K562 (cell line): Measurements from ENCODE around the gene HMX2. TPM values are rescaled to one million over a fixed set of nuclear protein-coding genes. Genes with fewer than 3 reads are reported as not detected.
A peak's percentile ranks its signal among the peaks of the same experiment; 100 is the strongest.

Experiments used
- ATAC-seq: fragments of 200-7000 bp; cut with Tn5 transposase; 3 replicates; pipeline ENCODE4 v1.9.1; 2020; ENCODE audit warnings: moderate library complexity
- BruUV-seq: library from RNA; stranded (reverse); fragments of 400-500 nt; replicated peaks from 2 replicates; lab custom pipeline; 2021; lab: Mats Ljungman, UMichigan
- CTCF ChIA-PET: fragments of 300-600 bp; formaldehyde crosslinking; extraction: SDS; loops from one replicate; lab custom pipeline; 2021; ENCODE audit warnings: low intra/inter-chr PET ratio; lab: Yijun Ruan, JAX
- POLR2A ChIA-PET: fragments of 300-600, 350-650 bp; sonication (Branson Sonifier 250); formaldehyde crosslinking; extraction: SDS; loops from one replicate; lab custom pipeline; 2021; ENCODE audit warnings: antibody characterized with exemption, inconsistent platforms; lab: Yijun Ruan, JAX
- DNase-seq, 4 experiments: peaks; one replicate each; pipeline versions ENCODE4 v3.0.0 to v3.0.0-alpha.2; 2011 to 2018; ENCODE audit warnings: low spot score in 3 of 4, mixed read lengths in 3 of 4; ENCODE audit errors: extremely low read depth in 1 of 4
- FAIRE-seq: peaks from 2 replicates; lab custom pipeline; 2011; peaks lifted over from hg19 to GRCh38; lab: Jason Lieb, UNC
- H2AFZ ChIP-seq: 2 replicates; pipeline ENCODE4 v1.6.0; 2011; ENCODE audit warnings: low read depth, low read length, control low read depth, inconsistent platforms
- H3K27ac ChIP-seq: fragments of 200-600 bp; 3 replicates; pipeline ENCODE4 v1.8.0; 2011; ENCODE audit warnings: low read depth, mild to moderate bottlenecking, control low read depth, inconsistent platforms, low read length, moderate library complexity, mixed read lengths; ENCODE audit errors: extremely low read depth
- H3K27me3 ChIP-seq, 2 experiments: fragments of 300-600 bp in 1 of 2; 2 replicates in 1 of 2; 3 replicates in 1 of 2; pipeline versions ENCODE4 v1.6.0 to v1.8.0; 2011; ENCODE audit warnings: inconsistent platforms in 2 of 2, low read length in 2 of 2, mild to moderate bottlenecking in 1 of 2, mixed read lengths in 1 of 2, moderate library complexity in 1 of 2; ENCODE audit not compliant: control insufficient read depth in 2 of 2, insufficient read depth in 2 of 2
- H3K36me3 ChIP-seq: fragments of 300-600 bp; 3 replicates; pipeline ENCODE4 v1.8.0; 2011; ENCODE audit warnings: mild to moderate bottlenecking, low read length, inconsistent platforms; ENCODE audit not compliant: control insufficient read depth, insufficient read depth
- H3K4me1 ChIP-seq, 2 experiments: fragments of 200-600 bp in 1 of 2; replicated peaks in 1 of 2; 2 replicates in 1 of 2; 3 replicates in 1 of 2; pipeline versions ENCODE4 v1.5.1 to v1.8.0; 2011; ENCODE audit warnings: inconsistent platforms in 2 of 2, low read length in 2 of 2, mild to moderate bottlenecking in 1 of 2, mixed read lengths in 1 of 2, moderate library complexity in 1 of 2; ENCODE audit not compliant: control insufficient read depth in 2 of 2, insufficient read depth in 2 of 2
- H3K4me2 ChIP-seq: 2 replicates; pipeline ENCODE4 v1.6.1; 2011; ENCODE audit warnings: low read length, control low read depth, inconsistent platforms, mixed read lengths; ENCODE audit not compliant: insufficient read depth
- H3K4me3 ChIP-seq: fragments of 200-600 bp; sonication (generic), shearing (Covaris generic); 2 replicates; pipeline ENCODE4 v1.5.1; 2016; ENCODE audit warnings: control low read depth, inconsistent platforms
- H3K79me2 ChIP-seq: fragments of 200-600 bp; 3 replicates; pipeline ENCODE4 v1.8.0; 2011; ENCODE audit warnings: low read length, inconsistent platforms; ENCODE audit not compliant: control insufficient read depth, insufficient read depth
- H3K9ac ChIP-seq, 2 experiments: 2 replicates each; pipeline versions ENCODE4 v1.6.0 to v1.6.1; 2011; ENCODE audit warnings: low read depth in 2 of 2, low read length in 2 of 2, control low read depth in 1 of 2, inconsistent platforms in 1 of 2, mild to moderate bottlenecking in 1 of 2, mixed read lengths in 1 of 2; ENCODE audit not compliant: insufficient read depth in 1 of 2
- H3K9me1 ChIP-seq: one replicate; pipeline ENCODE4 v1.6.0; 2011; ENCODE audit warnings: inconsistent platforms, mild to moderate bottlenecking, low read length, moderate library complexity; ENCODE audit not compliant: control insufficient read depth, insufficient read depth
- H3K9me3 ChIP-seq: replicated peaks from 2 replicates; pipeline ENCODE4 v1.5.1; 2011; ENCODE audit warnings: low read depth, low read length, inconsistent platforms; ENCODE audit not compliant: control insufficient read depth, insufficient read depth
- H4K20me1 ChIP-seq: replicated peaks from 2 replicates; pipeline ENCODE4 v1.6.1; 2011; ENCODE audit warnings: low read length, inconsistent platforms, mixed read lengths; ENCODE audit not compliant: control insufficient read depth, insufficient read depth
- GTF2E2 ChIP-seq: fragments of 200-800 bp; sonication (Bioruptor generic); IDR thresholded peaks from 2 replicates; pipeline ENCODE4 v1.6.1; 2016; ENCODE audit warnings: missing genetic modification characterization, missing compliant biosample characterization
- MYC ChIP-seq, 2 experiments: fragments of 250-450 bp in 1 of 2; sonication (Bioruptor Pico) in 1 of 2; IDR thresholded peaks; 2 replicates each; pipeline versions ENCODE4 v1.5.1 to v1.6.1; 2012 to 2021; ENCODE audit warnings: low read depth in 2 of 2, borderline replicate concordance in 1 of 2, improper control_type of control experiment in 1 of 2, low read length in 1 of 2, mild to moderate bottlenecking in 1 of 2, moderate library complexity in 1 of 2
- PBX2 ChIP-seq, 2 experiments: IDR thresholded peaks in 1 of 2; conservative IDR thresholded peaks in 1 of 2; 2 replicates each; pipeline ENCODE4 v1.6.1; 2016; ENCODE audit warnings: low read depth in 2 of 2, mild to moderate bottlenecking in 1 of 2, missing compliant biosample characterization in 1 of 2, missing genetic modification characterization in 1 of 2, moderate library complexity in 1 of 2
- RERE ChIP-seq: sonication (generic); formaldehyde crosslinking; IDR thresholded peaks from 2 replicates; pipeline ENCODE4 v1.8.0; 2023; ENCODE audit warnings: missing genetic modification reagents, mild to moderate bottlenecking, borderline replicate concordance
- TRIM24 ChIP-seq, 2 experiments: fragments of 450-650 bp; IDR thresholded peaks; 2 replicates each; pipeline ENCODE4 v1.6.1; 2016
- ZBTB9 ChIP-seq: fragments of 450-650 bp; formaldehyde crosslinking; IDR thresholded peaks from 2 replicates; pipeline ENCODE4 v1.4.0; 2020; ENCODE audit warnings: mild to moderate bottlenecking, moderate library complexity
- ZNF24 ChIP-seq: fragments of 450-650 bp; IDR thresholded peaks from 2 replicates; pipeline ENCODE4 v1.6.1; 2016
- ZNF696 ChIP-seq: fragments of 250-450 bp; sonication (Bioruptor Pico); conservative IDR thresholded peaks from 2 replicates; pipeline ENCODE4 v1.4.0; 2020; ENCODE audit warnings: mild to moderate bottlenecking, moderate library complexity
- WGBS: fragments of 100-300 bp; shearing (Covaris generic); methylation state at CpG from one replicate; pipeline ENCODE4 v1.1.6; 2016; ENCODE audit warnings: low coverage, mixed read lengths; ENCODE audit not compliant: insufficient coverage; ENCODE audit errors: missing lambda C conversion rate; 5-methylcytosine and 5-hydroxymethylcytosine counted together
- in situ Hi-C: fragments of 300-500 bp; cut with MboI; formaldehyde crosslinking; loops from 4 replicates; pipeline ENCODE4 v1.15.0; 2018; ENCODE audit warnings: inconsistent platforms, mixed read lengths
- intact Hi-C: fragments of 100-400 bp; cut with micrococcal nuclease; formaldehyde crosslinking; loops from 2 replicates; pipeline ENCODE4 v1.14.2; 2022
- polyA plus RNA-seq, 8 experiments: library from polyadenylated mRNA; depleted of rRNA in 4 of 8; stranded (reverse) in 5 of 8; unstranded in 3 of 8; fragments of >200 nt; fragmentation: Nextera tagmentation in 2 of 8; fragmentation: Illumina TruSeq in 1 of 8; extraction: Ambion mirVana in 2 of 8; extraction: Trizol in 1 of 8; gene quantifications; 2 replicates each; pipeline versions ENCODE4 v1.2.1 to v1.2.3, GENCODE V29; 2011 to 2014; ENCODE audit warnings: inconsistent platforms in 1 of 8, missing spikeins in 1 of 8
- total RNA-seq, 7 experiments: library from RNA; depleted of rRNA in 6 of 7; stranded (reverse); fragments of >200 nt in 6 of 7; fragmentation: Illumina TruSeq in 2 of 7; extraction: Trizol in 2 of 7; gene quantifications; 2 replicates each; pipeline versions ENCODE4 v1.2.1 to v1.2.3, GENCODE V29; 2011 to 2021; ENCODE audit warnings: low replicate concordance in 1 of 7

HMX2 gene
- total and polyA plus RNA-seq, 9 of the 15 experiments (the other 6 are each of a cell fraction or from before 2014, with no cell fraction given), result 0.07 to 0.58 (median 0.09) TPM; not detected in 2

- BruUV-seq, result no TSS peak
- ATAC-seq (peak; percentile 41), DNase-seq (peak; percentile 66 to 89 (median 72)), FAIRE-seq (peak; percentile 80)
- Histone ChIP-seq H4K20me1 (no peaks in the 10 kb centered on the region), H3K4me3 (no peak overlapping the region), H3K9me3 (no peaks in the 10 kb centered on the region; the same call in 1 of the 2 replicates), H3K79me2 (peaks cover 22% of the 10 kb centered on the region), H3K9ac (peak overlapping the region in 1 of 2 experiments; percentile 83; a peak in 2 of 4 replicates), H3K27ac (no peak overlapping the region), H3K4me1 (peaks cover 8 to 47% of the 10 kb centered on the region in 2 experiments), H3K9me1 (no peaks in the 10 kb centered on the region), H2AFZ (peak overlapping the region; percentile 79), H3K27me3 (0 out of 5 replicates have a peak, but pooled peaks cover 0 to 10% of the 10 kb centered on the region in 2 experiments), H3K4me2 (peak overlapping the region; percentile 66), H3K36me3 (peaks cover 9% of the 10 kb centered on the region; the same call in 2 of the 3 replicates)
- in situ Hi-C loops (no loop called here), intact Hi-C loops (loop anchor here (2.0 to 5.0 kb wide), 3 partner anchors 90 to 248 kb away; no protein-coding TSS in a partner anchor)
- ChIA-PET CTCF (no interaction called here), POLR2A (interaction anchor here (0.6 kb wide), 2 partner anchors 224 to 419 kb away, joined by 3 read pairs; no protein-coding TSS in a partner anchor)
- 14% methylated on average over 22 of the region's 48 CpGs for WGBS
- TF ChIP-seq PBX2 (CRISPR knock-in tag; IDR thresholded peaks at IDR 0.05; ENCODE audit: low read depth) (no peak), PBX2 (tag; conservative IDR thresholded peaks at IDR 0.05; ENCODE audit: low read depth) (no peak), GTF2E2 (tag) (no peak), TRIM24 (IDR thresholded peaks at IDR 0.05) (no peak), ZNF24 (peak; percentile 88), ZNF696 (CRISPR knock-in tag) (no peak), MYC (IDR thresholded peaks at IDR 0.05; ENCODE audit: low read depth, low read length) (no peak), MYC (CRISPR knock-in tag; IDR thresholded peaks at IDR 0.05; ENCODE audit: borderline replicate concordance, low read depth) (no peak), RERE (CRISPR knock-in tag) (no peak), ZBTB9 (CRISPR knock-in tag) (no peak)
Measured at GRCh38 chr10:123132576-123133477, 15.1 kb upstream of the HMX2 start.
